Measurements from ENCODE around the gene RPUSD1.
A peak's percentile ranks its signal among the peaks of the same experiment; 100 is the strongest.

RPUSD1 gene

DNA sequence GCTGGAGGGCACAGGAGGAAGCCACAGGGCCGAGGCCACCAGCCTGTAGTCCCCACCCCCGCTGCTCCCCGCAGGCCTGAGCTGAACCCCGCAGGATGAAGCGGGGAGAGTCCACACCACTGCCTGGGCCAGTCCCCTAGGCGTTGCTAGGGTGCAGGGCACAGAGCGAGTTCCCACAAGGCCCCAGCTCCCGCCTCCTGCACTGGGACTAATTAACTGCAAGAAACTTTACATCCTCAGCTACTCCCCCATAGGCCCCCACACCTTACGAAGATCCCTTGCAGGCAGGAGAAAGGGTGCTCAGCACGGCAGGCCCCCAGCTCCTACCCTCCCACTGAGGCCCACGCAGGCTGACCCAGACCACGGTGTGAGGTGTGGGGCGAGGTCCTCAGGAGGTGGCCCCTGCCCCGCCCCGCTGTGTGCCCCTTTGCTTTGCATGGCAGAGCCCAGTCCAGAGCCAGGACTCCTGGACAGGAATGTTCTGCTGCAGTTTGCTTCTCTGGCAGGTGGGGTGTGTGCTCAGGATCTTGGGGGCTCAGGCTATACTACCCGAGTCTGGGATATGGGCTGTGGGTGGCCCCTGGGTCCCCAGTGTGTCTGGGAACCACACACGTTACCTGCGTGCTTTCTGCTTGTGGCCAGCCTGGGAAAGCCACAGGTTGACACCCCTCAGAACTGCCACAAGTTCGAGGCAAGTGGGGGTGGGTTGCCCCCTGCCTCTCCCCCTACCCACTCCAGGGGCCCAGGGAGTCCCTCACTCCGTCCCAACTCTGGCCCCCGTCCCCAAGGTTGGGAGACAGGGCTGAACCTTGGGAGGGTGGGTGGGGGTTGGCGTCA is 11.1 kb upstream of the RPUSD1 start:
- no peak for DNase-seq (ENCODE audit: low read depth in 2 of 2)

DNA sequence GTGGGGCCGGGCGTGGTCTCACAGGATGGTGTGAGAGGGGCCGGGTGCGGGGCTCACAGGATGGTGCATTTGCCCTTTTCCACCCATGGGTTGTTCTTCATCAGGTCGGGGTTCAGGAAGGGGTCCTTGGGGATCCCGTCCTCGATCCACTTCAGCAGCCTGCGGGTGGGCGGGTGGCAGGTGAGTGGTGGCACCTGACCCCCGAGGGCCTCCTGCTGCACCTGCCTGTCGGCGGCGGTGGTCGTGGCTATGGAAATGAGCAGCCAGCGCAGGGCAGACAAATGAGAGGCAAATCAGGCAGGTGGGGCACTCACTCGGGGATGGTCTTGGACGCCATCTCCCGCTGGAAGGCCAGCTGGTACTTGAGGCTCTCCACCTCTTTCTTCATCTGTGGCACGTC is 10.5 kb upstream of the RPUSD1 start:
- DNase-seq (ENCODE audit: low read depth in 2 of 2), result no peak

DNA sequence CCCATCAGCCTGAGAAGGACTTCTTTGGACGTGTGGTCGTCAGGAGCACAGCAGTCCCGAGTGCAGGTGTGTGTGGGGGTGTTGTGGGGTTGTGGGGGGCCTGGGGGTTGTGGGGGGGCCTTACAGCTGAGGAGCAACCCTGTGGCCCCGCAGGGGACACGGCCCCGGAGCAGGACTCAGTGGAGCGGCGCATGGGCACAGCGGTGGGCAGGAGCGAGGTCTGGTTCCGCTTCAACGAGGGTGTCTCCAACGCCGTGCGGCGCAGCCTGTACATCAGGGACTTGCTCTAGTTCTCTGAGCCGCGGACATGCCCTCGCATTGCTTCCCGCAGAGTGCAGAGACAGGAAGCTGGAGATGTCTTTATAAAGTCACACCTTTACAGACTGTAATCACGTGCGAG is 9.5 kb upstream of the RPUSD1 start:
- no peak for DNase-seq (ENCODE audit: low read depth in 2 of 2)

DNA sequence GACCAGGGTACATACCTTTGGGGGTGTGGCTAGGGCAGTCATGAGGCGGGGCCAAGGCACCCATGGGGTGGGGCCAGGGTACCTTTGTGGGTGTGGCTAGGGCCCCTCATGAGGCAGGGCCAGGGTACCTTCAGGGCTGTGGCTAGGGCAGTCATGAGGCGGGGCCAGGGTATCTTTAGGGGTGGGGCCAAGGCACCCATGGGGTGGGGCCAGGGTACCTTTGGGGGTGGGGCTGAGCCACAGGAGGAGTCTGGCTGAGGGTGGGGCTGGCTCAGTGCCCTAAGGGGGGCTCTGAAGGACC is 8.9 kb upstream of the RPUSD1 start:
- peak in 1 of 2 experiments; percentile 31 for DNase-seq (ENCODE audit: low read depth in 2 of 2)

DNA sequence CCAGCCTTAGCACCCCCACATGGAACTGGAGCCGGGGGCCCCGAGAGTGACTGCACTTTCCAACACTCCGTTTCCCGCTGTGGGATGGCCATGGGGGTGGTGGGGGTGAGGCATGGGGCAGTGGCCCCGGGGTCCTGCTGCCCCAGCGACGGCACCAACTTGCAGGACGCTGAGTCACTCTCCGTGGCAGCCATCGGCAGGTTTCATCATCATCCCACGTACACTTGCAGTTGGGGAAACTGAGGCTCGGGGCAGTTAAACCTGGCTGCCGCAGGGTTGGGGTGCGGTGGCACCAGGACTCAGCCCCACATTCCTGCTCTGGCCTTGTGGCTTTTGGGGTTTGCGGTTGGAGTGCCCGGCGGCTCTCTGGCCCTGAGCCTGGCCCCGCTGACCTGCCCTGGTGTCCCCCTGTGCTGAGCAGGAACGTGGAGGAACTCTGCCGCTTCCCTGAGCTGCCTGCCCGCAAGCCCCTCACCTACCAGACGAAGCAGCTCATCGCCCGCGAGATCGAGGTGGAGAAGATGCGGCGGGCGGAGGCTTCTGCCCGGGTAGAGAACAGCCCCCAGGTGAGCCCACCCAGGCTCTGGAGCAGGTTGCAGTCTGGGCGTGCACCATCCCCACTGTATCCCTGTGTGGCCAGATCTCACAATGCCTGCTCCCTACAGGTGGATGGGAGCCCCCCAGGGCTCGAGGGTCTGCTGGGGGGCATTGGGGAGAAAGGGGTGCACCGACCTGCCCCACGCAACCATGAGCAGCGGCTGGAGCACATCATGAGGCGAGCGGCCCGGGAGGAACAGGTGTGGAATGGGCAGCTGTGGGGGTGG is 8.3 kb upstream of the RPUSD1 start:
- DNase-seq (ENCODE audit: low read depth in 2 of 2), result no peak

DNA sequence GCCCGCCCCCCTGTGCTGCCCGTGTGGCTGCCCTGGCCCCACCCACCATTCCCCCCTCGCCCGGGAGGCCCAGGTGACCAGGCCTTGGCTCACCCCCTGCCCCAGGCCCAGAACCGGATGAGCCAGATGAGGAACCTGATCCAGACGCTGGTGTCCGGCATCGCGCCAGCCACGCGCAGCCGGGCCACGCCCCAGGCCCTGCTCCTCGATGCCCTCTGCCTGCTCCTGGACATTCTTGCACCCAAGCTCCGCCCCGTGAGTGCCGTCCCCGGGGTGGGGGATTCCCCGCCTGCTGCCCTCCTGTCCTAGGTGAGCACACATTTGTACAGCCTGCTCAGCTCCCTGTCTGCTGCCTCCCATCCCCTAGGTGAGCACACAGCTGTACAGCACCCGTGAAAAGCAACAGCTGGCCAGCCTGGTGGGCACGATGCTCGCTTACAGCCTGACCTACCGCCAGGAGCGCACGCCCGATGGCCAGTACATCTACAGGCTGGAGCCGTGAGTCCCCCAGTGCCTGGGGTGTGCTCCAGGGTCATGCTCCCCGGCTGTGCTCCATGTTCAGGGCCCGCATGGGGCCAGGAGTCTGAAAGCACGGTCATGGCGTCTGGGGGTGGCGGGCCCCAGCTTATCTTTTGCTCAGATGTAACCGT is 7.5 kb upstream of the RPUSD1 start:
- no peak for DNase-seq (ENCODE audit: low read depth in 2 of 2)

DNA sequence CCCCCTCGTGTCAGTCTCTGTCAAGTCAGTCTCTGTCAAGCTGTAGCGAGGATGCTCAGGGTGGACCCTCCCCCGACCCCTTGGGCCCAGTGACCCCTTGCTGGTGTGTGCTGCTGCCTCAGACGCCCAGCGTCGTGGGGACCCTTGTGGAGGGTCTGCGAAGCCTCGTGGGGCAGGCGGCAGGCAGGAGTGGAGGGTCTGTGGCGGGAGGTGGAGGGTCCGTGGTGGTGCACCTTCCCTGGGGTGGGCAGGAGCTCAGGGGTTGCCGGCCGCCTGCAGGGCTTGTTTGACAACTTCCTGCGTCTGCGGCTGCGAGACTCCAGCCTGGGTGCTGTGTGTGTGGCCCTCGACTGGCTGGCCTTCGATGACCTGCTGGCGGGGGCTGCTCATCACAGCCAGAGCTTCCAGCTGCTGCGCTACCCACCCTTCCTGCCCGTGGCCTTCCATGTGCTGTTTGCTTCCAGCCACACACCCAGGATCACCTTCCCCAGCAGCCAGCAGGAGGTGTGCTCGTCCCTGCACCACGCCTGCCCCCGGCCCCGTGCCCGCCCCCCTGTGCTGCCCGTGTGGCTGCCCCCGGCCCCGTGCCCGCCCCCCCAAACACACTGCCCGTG is 6.8 kb upstream of the RPUSD1 start:
- DNase-seq (ENCODE audit: low read depth in 2 of 2), result no peak

DNA sequence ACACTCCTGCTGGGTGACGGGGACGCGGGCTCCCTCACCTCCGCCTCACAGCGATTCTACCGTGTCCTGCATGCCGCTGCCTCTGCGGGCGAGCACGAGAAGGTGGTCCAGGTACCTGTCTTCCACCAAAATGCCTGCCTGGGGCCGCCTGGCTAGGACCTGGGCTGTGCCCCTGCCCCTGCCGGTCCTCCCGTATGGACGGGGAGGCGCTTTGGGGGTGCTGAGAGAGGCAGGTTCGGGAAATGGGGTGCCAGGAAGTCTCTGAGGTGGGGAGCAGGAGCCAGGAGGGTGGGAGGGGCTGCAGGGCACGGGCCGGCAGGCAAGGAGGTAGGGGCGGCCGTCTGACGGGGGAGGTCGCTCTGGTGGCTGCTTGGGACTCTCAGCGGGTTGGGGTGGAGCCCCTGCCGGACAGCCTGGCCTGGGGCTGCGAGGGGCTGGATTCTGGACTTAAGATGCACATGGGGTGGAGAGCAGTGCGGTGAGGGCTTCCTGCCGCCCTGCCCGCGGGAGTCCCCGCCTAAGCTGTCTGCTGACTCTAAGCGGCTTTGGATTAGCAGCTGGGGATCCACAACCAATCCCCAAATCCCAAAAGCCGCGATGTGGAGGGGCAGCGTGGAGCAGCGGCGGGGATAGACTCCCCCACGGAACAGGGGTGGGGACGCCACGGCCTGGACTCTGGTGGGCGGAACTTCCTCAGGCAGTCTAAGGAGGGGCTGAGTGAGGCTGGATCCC is 6.1 kb upstream of the RPUSD1 start:
- no peak for DNase-seq (ENCODE audit: low read depth in 2 of 2)

DNA sequence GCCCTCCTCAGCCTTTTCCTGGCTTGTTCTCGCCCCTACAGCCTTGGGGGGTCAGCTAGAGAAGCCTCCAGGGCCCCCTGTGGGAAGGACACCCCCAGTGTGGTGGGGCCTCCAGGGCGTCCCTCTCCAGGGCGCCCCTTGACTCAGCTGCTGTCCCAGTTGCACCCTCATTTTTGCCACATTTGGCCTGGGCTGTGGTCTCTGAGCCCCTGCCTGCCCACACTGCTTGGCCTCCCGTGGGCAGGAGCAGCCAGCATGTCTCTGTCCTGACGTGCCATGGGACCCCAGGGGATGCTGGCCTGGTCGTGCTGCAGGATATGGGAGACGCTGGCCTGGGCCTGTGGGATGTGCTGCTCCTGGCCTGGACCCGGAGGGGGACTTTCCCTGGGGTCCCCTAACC is 5.2 kb upstream of the RPUSD1 start:
- no peak for DNase-seq (ENCODE audit: low read depth in 2 of 2)

DNA sequence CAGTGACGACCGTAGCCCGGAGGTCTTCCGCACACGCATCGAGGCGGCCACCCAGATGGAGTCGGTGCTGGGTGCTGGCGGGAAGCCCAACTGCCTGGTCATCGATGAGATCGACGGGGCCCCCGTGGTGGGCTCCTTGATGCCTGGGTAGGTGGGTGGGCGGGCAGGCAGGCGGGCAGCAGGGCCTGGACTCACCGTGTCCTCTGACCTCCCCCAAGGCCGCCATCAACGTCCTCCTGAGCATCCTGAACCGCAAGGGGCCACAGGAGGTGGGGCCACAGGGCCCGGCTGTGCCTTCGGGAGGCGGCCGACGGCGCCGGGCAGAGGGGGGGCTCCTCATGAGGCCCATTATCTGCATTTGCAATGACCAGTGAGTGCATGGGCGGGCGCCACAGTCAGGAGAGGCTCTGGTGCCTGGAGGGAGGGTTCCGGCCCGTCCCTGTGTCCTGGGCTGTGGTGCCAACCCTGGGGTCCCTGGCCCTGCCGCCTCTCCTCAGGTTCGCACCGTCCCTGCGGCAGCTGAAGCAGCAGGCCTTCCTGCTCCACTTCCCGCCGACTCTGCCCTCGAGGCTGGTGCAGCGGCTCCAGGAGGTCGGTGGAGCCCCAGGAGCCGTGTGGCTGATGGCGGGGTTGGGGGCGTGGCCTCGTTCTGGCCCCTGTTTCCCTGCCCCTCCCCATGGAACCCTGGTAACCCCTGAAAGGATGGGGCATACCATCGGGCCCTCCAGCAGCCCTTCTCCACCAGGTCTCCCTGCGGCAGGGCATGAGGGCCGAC is 4.2 kb upstream of the RPUSD1 start:
- no peak for DNase-seq (ENCODE audit: low read depth in 2 of 2)

DNA sequence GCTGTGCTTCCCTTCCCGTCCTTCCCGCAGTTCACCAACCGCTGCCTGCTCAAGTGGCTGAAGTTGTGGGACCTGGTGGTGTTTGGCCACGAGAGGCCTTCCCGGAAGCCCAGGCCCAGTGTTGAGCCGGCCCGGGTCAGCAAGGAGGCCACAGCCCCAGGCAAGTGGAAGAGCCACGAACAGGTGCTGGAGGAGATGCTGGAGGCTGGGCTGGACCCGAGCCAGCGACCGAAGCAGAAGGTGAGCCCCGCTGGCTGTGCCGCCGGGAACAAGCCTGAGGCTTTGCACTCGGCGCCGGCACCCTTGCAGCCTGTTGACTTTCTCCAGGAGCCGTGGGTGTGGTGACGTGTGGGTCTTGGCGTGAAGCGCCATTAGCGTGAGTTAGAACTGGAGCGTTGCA is 3.0 kb upstream of the RPUSD1 start:
- no peak for DNase-seq (ENCODE audit: low read depth in 2 of 2)

DNA sequence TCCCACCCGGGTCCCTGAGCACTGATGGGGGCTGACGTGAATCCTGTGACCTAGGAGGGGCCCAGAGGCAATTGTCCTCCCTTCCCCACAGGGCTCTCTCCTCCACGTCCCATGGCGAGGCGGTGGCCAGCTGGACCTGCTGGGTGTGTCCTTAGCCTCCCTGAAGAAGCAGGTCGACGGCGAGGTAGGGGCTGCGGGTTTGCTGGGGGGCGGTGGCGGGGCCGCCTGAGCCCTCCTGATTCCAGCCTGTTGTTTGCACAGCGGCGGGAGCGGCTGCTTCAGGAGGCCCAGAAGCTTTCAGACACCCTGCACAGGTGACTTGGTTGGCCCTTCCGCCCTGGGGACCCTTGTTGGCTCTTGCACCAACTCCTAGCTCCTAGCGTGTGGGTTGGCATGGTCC is 1.9 kb upstream of the RPUSD1 start:
- DNase-seq (ENCODE audit: low read depth in 2 of 2), result no peak

DNA sequence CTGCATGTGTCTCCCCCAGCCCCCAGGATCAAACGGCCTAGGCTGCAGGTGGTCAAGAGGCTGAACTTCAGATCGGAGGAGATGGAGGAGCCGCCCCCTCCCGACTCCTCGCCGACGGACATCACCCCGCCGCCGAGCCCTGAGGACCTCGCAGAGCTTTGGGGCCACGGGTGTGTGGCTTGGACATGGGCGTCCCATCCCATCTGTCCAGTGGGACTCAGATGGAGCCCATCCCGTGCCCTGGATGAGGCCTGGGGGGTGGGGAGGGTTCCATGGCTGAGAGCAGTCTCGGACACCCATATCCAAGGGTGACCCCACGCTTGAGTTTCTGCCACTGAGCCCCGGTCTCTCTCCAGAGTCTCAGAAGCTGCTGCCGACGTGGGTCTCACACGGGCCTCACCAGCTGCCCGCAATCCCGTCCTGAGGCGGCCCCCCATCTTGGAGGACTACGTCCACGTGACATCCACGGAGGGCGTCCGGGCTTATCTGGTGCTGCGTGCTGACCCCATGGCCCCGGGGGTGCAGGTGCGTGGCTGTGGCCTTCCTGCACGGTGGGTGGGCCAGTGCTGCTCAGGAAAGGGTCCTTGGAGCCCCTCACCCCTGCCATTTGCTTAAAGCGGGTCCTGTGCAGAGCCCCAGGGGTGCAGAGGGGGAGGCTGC is 1.1 kb upstream of the RPUSD1 start:
- DNase-seq (ENCODE audit: low read depth in 2 of 2), result no peak

DNA sequence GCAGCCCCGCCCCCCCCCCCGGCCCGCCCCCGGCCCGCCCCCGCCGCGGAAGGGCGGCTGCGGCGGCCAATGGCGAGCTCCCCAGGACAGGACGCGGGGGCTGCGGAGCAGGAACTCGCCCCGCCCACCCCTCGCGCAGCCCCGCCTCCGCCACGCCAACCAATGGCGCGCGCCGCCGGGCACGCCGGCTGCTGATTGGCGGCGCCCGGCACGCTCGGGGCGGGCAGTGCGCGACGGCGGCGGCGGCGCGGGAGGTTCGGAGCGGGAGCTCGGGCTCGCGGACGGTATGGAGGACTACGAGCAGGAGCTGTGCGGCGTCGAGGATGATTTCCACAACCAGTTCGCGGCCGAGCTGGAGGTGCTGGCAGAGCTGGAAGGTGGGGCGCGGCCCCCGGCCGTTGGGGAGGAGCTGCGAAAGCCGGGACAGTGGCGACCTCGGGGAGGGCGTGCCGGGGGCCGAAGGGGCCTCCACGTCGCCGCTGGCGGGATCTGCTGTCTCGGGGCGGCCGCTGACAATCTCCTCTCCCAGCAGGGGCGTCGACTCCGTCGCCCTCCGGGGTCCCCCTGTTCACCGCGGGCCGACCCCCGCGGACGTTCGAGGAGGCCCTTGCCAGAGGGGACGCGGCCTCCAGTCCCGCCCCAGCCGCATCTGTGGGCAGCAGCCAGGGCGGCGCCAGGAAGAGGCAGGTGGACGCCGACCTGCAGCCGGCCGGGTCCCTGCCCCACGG is 382 bp upstream of the RPUSD1 start, which contains the start of gene CHTF18:
Gene CHTF18, plus strand, starts transcription at position 222 of the 728 bp plus-strand sequence. Its CDS starts 65 bp downstream, at position 287.
- peak; percentile 90 to 92 for DNase-seq (ENCODE audit: low read depth in 2 of 2)

DNA sequence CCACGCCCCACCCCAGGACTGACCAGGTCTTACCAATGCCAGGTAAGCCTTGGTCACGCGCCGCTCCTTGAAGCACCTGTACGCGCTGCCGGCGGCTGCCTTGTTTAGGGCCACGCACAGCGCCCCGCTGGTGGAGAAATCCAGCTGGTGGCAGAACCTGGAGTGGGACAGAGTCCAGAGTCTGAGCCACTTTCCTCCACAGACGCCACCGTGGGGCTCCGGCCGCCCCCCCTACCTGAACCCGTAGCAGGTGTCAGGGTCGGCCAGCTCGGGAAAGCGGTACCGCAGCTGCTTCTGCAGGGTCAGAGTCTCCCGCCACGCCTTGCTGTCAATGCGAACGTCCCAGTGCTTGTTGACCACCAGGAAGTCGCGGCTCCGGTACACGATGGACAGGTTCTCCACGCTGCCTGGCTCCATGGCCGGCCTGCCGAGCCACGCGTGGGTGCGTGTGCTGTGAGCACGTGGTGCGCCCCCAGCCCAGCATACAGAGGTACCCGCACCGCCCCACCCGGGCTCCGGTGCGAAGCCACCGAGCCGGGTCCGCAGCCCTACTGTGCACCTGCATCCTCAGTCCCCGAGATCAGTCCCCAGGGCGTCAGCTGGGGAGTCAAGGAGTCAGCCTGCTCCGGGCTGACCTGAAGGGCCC is 737 bp downstream of the RPUSD1 start:
- no peak for DNase-seq (ENCODE audit: low read depth in 2 of 2)

DNA sequence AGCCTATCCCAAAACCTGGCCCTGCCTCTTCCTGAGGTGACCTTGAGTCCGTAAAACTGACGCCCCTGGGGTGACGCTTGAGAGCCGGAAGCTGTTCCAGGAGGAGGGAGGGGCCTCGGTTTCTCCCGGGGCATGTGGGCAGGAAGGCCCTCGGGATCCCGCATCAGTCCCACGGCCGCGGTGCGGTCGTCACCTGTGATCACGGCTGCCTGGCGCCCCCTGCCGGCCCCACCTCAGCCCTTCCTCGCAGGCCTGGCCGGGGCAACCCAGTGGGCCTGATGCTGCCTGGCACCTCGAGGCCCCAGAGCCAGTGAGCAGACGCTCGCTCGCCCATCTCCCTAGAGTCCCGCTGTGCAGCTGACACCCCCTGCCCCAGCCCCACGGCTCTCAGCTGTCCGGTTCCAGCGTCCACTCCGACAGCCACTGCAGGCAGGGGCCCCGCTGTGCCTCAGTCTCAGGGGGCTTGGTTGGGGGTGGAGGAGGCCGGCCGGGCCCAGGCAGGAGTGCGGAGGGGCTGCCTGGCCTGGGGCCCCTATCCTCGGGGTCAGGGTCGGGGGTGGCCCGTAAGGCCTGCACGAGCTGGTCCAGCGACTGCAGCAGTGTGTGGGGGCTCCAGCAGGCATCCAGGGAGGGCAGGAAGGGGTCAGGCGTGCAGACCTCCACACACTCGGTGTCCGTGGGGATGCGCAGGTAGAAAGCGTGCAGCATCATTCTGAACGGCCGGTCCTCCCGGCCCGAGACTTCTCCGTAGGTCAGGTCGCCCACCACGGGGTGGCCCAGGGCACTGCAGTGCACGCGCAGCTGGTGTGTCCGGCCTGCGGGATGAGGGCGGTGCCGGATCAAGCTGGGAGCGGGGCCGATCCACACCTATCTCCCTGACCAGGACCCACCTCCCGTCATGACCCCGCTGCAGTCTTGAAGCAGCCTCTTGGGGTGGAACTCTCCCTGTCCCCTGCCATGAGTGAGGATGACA is 2.3 kb downstream of the RPUSD1 start:
- peak; percentile 58 to 73 for DNase-seq (ENCODE audit: low read depth in 2 of 2)

DNA sequence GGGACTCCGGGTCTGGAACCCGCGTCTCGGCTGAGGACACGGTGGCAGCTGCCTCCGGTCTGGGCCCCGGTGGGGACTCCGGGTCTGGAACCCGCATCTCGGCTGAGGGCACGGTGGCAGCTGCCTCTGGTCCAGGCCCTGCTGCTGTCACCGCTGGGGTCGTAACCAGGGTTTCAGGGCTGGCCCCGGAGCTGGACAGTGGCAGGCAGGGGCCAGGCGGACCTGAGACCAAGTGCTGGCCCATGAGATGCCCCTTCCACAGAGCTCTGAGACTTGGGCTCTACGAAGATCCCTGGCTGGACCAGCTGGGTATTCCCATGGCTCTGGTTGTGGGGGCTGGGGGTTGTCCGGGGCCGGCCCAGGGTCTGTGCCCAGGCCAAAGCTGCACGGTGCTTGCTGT is 3.8 kb downstream of the RPUSD1 start:
- no peak for DNase-seq (ENCODE audit: low read depth in 2 of 2)

Data from stimulated activated CD4-positive, alpha-beta T cell treated with anti-CD3 and anti-CD28 coated beads, Interleukin-12 subunit alpha, Interleukin-12 subunit beta, amount 100 ng/mL, for 24 hours (primary cell).